ENCODE measurements around the gene TBC1D8B.
"Not testable (repeated sequence)": the region's sequence is repeated elsewhere in the genome, so short reads cannot be mapped to it uniquely, and the experiment has no call there.

TBC1D8B gene

DNA sequence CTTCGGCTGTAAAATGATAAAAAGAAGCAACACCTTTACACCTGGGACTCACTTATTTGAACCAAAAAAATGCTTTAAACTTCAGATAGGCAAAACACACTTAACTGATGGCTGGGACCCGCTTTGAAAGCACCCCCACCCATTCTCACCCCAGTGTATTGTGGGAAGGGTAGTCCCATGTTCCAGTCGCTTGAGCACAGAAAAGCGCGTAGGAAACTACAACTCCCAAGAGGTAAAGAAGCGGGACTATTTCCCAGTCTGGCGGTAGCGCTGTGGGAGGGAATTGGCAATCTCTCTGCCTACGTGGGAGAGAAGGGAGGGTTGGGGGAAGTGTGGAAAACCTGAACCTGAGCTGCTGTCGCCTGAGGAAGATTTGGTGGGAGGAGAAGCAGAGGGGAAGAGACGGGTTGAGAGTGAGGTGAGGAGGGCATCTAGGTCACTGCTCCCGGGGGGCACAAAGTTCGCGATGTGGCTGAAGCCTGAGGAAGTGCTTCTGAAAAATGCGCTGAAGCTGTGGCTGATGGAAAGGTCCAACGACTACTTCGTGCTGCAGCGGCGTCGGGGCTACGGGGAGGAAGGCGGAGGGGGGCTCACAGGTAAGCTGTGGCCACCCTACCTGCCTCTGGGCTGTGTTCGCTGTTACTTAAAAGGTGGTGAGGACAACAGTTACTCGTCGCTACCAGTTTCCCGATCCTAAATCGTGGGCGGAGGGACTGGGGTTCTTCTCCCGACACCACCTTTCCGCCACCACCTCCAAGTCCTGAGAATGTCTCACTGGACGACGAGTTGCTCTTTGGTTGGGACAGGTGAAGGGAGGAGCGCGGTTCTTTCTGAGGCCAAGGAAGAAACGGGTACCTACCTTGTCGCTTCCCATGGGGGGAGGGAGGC is at the start of gene TBC1D8B:
TSS of gene TBC1D8B (plus strand) at position 286 of the 888 bp plus-strand sequence. CDS start at position 467, 181 bp downstream.
- Histone ChIP-seq H3K9ac (ENCODE audit: low read length in 5 of 5) (peak within 1 kb of the TSS; percentile 38 to 59 (median 57)), H3K4me3 (ENCODE audit: low read depth in 1 of 5, low read length in 5 of 5) (peak within 1 kb of the TSS; percentile 74 to 92 (median 79)), H3K36me3 (ENCODE audit: control insufficient read depth in 5 of 5, insufficient read depth in 5 of 5, low read length in 5 of 5) (no peaks in the 10 kb centered on the region), H3K27me3 (ENCODE audit: control insufficient read depth in 5 of 5, insufficient read depth in 4 of 5, low read length in 5 of 5) (peaks cover 2 to 8% (median 6%) of the 10 kb centered on the region in 5 donors), H3K27ac (ENCODE audit: low read depth, low read length) (no peak within 1 kb of the TSS), H3K9me3 (ENCODE audit: control insufficient read depth in 5 of 5, low read length in 5 of 5) (peaks cover 0 to 3% (median 0%) of the 10 kb centered on the region in 5 donors), H3K4me1 (ENCODE audit: control insufficient read depth in 5 of 5, insufficient read depth in 5 of 5, low read length in 5 of 5) (peaks cover 2 to 15% (median 11%) of the 10 kb centered on the region in 5 donors)

DNA sequence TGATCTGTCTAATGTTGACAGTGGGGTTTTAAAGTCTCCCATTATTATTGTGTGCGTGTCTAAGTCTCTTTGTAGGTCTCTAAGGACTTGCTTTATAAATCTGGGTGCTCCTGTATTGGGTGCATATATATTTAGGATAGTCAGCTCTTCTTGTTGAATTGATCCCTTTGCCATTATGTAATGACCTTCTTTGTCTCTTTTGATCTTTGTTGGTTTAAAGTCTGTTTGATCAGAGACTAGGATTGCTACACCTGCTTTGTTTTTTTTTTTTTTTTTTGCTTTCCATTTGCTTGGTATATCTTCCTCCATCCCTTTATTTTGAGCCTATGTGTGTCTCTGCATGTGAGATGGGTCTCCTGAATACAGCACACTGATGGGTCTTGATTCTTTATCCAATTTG is 33.2 kb upstream of the TBC1D8B start:
- H3K27ac ChIP-seq (ENCODE audit: low read depth, low read length); H3K36me3 ChIP-seq (ENCODE audit: control insufficient read depth in 5 of 5, insufficient read depth in 5 of 5, low read length in 5 of 5); H3K9me3 ChIP-seq (ENCODE audit: control insufficient read depth in 5 of 5, low read length in 5 of 5); H3K27me3 ChIP-seq (ENCODE audit: control insufficient read depth in 5 of 5, insufficient read depth in 4 of 5, low read length in 5 of 5); H3K4me3 ChIP-seq (ENCODE audit: low read depth in 1 of 5, low read length in 5 of 5); H3K9ac ChIP-seq (ENCODE audit: low read length in 5 of 5); H3K4me1 ChIP-seq (ENCODE audit: control insufficient read depth in 5 of 5, insufficient read depth in 5 of 5, low read length in 5 of 5): not testable (repeated sequence)

DNA sequence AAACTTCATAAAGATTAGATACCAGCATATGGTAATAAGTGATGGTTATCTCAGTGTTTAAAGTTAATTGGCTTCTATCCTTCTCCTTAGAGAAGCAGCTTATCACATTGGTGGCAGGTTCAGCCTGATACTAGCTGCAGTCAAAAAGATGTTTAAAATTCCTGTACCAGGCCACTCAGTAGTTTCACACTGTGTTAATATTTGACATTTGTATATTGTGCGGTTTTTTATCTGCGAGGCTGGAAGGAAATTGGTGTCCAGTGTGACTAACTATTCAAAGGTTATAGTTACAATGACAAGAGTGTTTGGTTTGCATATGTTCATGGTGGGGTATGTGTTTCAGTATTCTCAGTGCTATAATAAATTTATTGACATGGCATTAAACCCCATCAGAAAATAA is 27.5 kb upstream of the TBC1D8B start:
- H3K27me3 ChIP-seq (ENCODE audit: control insufficient read depth in 5 of 5, insufficient read depth in 4 of 5, low read length in 5 of 5) = peaks cover 0 to 3% (median 0%) of the 10 kb centered on the region in 5 donors
- H3K4me3 ChIP-seq (ENCODE audit: low read depth in 1 of 5, low read length in 5 of 5) = no peak overlapping the region
- H3K4me1 ChIP-seq (ENCODE audit: control insufficient read depth in 5 of 5, insufficient read depth in 5 of 5, low read length in 5 of 5) = no peaks in the 10 kb centered on the region

DNA sequence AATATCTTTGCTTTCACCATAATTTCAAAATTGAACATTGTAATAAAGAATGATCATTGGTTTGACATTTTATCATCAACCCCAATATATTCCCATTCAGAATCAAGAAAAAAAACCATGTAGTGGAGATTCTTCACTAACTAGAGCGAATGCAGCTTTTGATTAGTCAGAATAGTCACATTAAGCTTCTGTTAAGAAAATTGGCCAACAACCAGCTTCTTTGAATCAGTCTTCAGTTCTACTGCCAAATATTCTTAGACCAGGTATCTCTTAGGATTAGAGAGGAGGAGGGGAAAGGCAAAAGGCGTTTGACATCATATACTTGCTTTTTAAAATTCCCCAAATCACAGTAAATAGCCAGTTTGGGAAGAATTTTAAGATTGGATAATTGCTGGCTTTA is 22.2 kb upstream of the TBC1D8B start:
- H3K9me3 ChIP-seq (ENCODE audit: control insufficient read depth in 5 of 5, low read length in 5 of 5) = no peaks in the 10 kb centered on the region
- H3K4me3 ChIP-seq (ENCODE audit: low read depth in 1 of 5, low read length in 5 of 5) = no peak overlapping the region
- no peak overlapping the region for H3K27ac ChIP-seq (ENCODE audit: low read depth, low read length)
- H3K36me3 ChIP-seq (ENCODE audit: control insufficient read depth in 5 of 5, insufficient read depth in 5 of 5, low read length in 5 of 5) = no peaks in the 10 kb centered on the region
- H3K9ac ChIP-seq (ENCODE audit: low read length in 5 of 5) = no peak overlapping the region
- peaks cover 0 to 16% (median 3%) of the 10 kb centered on the region in 5 donors for H3K27me3 ChIP-seq (ENCODE audit: control insufficient read depth in 5 of 5, insufficient read depth in 4 of 5, low read length in 5 of 5)
- no peaks in the 10 kb centered on the region for H3K4me1 ChIP-seq (ENCODE audit: control insufficient read depth in 5 of 5, insufficient read depth in 5 of 5, low read length in 5 of 5)

More for the DNA sequence above, 27.5 kb upstream of the TBC1D8B start:
- H3K9ac ChIP-seq (ENCODE audit: low read length in 5 of 5) = no peak overlapping the region
- no peak overlapping the region for H3K27ac ChIP-seq (ENCODE audit: low read depth, low read length)
- H3K9me3 ChIP-seq (ENCODE audit: control insufficient read depth in 5 of 5, low read length in 5 of 5) = no peaks in the 10 kb centered on the region
- H3K36me3 ChIP-seq (ENCODE audit: control insufficient read depth in 5 of 5, insufficient read depth in 5 of 5, low read length in 5 of 5) = no peaks in the 10 kb centered on the region

DNA sequence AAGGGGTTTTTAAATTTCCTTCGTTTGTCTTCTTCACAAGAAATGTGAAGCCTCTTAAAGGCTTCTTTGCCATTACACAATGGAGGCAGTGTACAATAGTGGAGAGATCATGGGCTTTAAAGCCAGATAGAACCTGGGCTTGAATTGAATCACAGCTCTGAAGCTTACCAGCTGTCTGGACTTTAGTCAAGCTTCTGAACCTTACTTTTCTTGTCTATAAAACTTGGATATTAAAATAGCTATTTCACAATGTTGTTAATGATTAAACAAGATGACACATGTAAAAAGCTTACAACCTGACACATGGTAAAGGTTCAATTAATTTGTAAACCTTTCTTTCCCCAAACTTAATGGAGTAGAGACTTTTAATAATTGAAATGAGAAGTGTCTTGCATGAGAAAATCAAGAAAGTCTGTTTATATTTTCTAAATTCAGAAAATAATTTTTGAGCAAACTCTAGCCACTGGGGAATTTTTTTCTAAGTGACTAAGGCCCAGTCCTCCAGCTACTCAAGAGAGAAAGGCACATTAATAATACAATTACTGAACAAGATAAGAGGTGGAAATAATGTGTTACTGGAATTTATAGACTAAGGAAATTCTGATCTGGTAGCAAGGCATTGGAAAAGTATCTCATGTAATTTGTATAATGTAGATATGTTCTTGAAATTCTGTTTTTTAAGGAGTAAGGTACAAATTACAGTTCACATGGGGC is 21.7 kb upstream of the TBC1D8B start:
- peaks cover 0 to 21% (median 4%) of the 10 kb centered on the region in 5 donors for H3K27me3 ChIP-seq (ENCODE audit: control insufficient read depth in 5 of 5, insufficient read depth in 4 of 5, low read length in 5 of 5)
- no peak overlapping the region for H3K27ac ChIP-seq (ENCODE audit: low read depth, low read length)

DNA sequence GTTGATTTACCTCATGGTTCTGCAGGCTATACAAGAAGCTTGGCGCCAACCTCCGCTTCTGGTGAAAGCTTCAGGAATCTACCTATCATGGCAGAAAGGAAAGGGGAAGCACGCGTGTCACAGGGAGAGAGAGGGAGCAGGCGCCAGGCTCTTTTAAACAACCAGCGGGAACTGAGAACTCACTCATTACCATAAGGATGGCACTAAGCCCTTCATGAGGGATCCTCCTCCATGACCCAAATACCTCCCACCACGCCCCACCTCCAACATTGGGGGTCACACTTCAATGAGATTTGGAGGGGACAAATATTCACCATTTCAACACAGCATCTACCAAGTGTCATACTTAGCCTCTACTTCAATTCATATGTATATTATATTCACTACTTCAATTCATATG is 18.8 kb upstream of the TBC1D8B start:
- no peaks in the 10 kb centered on the region for H3K36me3 ChIP-seq (ENCODE audit: control insufficient read depth in 5 of 5, insufficient read depth in 5 of 5, low read length in 5 of 5)
- no peak overlapping the region for H3K9ac ChIP-seq (ENCODE audit: low read length in 5 of 5)
- peaks cover 0 to 23% (median 4%) of the 10 kb centered on the region in 5 donors for H3K27me3 ChIP-seq (ENCODE audit: control insufficient read depth in 5 of 5, insufficient read depth in 4 of 5, low read length in 5 of 5)
- no peak overlapping the region for H3K4me3 ChIP-seq (ENCODE audit: low read depth in 1 of 5, low read length in 5 of 5)
- no peaks in the 10 kb centered on the region for H3K4me1 ChIP-seq (ENCODE audit: control insufficient read depth in 5 of 5, insufficient read depth in 5 of 5, low read length in 5 of 5)
- H3K9me3 ChIP-seq (ENCODE audit: control insufficient read depth in 5 of 5, low read length in 5 of 5) = no peaks in the 10 kb centered on the region
- no peak overlapping the region for H3K27ac ChIP-seq (ENCODE audit: low read depth, low read length)

More for the DNA sequence above, 21.7 kb upstream of the TBC1D8B start:
- Histone ChIP-seq H3K36me3 (ENCODE audit: control insufficient read depth in 5 of 5, insufficient read depth in 5 of 5, low read length in 5 of 5) (no peaks in the 10 kb centered on the region), H3K9ac (ENCODE audit: low read length in 5 of 5) (no peak overlapping the region), H3K9me3 (ENCODE audit: control insufficient read depth in 5 of 5, low read length in 5 of 5) (no peaks in the 10 kb centered on the region), H3K4me1 (ENCODE audit: control insufficient read depth in 5 of 5, insufficient read depth in 5 of 5, low read length in 5 of 5) (no peaks in the 10 kb centered on the region), H3K4me3 (ENCODE audit: low read depth in 1 of 5, low read length in 5 of 5) (no peak overlapping the region)

DNA sequence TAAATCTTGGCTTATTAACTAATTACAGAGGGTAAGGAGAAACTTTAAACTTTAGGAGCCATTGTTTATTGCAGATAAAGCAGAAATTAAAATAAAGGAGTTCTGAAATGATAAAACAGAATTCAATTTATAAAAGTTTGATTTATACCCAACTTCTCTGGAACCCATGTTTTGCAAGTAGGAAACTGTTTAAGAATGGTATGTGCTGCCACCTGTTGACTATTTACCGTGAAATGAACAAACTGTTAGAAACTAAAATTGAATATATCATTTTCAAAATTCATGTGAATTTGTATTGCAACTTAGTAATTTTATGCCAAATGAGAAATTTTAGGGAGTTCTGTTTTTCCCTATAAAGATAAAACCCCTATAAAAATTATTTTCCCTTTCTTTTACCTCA is 11.0 kb upstream of the TBC1D8B start:
- H3K9ac ChIP-seq (ENCODE audit: low read length in 5 of 5) = no peak overlapping the region
- no peaks in the 10 kb centered on the region for H3K4me1 ChIP-seq (ENCODE audit: control insufficient read depth in 5 of 5, insufficient read depth in 5 of 5, low read length in 5 of 5)
- H3K4me3 ChIP-seq (ENCODE audit: low read depth in 1 of 5, low read length in 5 of 5) = no peak overlapping the region
- H3K9me3 ChIP-seq (ENCODE audit: control insufficient read depth in 5 of 5, low read length in 5 of 5) = no peaks in the 10 kb centered on the region
- H3K27me3 ChIP-seq (ENCODE audit: control insufficient read depth in 5 of 5, insufficient read depth in 4 of 5, low read length in 5 of 5) = peaks cover 0 to 2% (median 0%) of the 10 kb centered on the region in 5 donors
- no peaks in the 10 kb centered on the region for H3K36me3 ChIP-seq (ENCODE audit: control insufficient read depth in 5 of 5, insufficient read depth in 5 of 5, low read length in 5 of 5)
- no peak overlapping the region for H3K27ac ChIP-seq (ENCODE audit: low read depth, low read length)

DNA sequence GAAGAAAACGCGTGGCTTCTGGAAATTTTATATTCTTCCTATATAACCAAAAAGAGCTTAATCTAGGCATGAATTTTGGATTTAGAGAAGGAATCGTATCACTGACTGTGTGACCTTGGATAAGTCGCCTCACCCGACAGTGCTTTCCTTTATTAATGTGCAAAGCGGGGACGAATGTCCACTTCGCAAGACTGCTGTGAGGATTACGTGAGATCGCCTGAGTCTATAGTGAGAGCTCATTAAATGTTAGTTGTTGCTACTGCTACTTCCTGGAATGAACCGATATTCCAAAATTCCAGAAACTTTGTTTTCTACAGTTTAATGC is 448 bp upstream of the TBC1D8B start:
- no peak overlapping the region for H3K27ac ChIP-seq (ENCODE audit: low read depth, low read length)
- H3K4me1 ChIP-seq (ENCODE audit: control insufficient read depth in 5 of 5, insufficient read depth in 5 of 5, low read length in 5 of 5) = peaks cover 2 to 15% (median 11%) of the 10 kb centered on the region in 5 donors

DNA sequence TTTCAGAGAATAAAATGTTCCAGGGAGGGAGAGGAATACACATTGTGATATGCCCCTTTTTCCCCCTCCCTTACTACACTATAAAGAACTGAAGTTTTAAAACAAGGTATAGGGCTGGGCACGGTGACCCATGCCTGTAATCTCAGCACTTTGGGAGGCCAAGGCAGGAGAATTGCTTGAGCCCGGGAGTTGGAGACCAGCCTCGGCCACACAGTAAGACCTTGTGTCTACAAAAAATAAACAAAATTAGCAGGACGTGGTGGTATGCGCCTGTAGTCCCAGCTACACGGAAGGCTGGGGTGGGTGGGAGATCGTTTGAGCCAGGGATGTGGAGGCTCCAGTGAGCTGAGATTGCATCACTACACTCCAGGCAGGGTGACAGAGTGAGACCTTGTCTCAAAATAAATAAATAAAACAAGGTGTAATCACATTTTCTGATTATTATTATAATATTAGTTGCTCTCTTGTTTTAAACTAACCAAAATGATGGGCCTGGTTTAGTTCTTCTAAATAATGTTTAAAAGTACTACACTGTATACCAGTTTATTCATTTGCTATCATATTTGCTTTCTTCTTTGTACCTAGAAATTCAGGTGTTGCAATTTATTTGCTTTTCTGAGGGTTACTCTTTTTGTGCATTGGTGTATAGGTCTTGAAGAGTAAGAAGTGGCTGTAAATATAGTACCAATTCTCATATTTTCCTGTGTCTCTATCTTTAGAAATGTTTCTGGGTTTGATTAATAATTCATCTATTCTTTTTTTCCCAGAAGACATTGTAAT is 8.8 kb downstream of the TBC1D8B start:
- Histone ChIP-seq H3K4me3 (ENCODE audit: low read depth in 1 of 5, low read length in 5 of 5) (no peak overlapping the region), H3K9me3 (ENCODE audit: control insufficient read depth in 5 of 5, low read length in 5 of 5) (no peaks in the 10 kb centered on the region), H3K4me1 (ENCODE audit: control insufficient read depth in 5 of 5, insufficient read depth in 5 of 5, low read length in 5 of 5) (no peaks in the 10 kb centered on the region)

More for the DNA sequence above, 448 bp upstream of the TBC1D8B start:
- Histone ChIP-seq H3K9me3 (ENCODE audit: control insufficient read depth in 5 of 5, low read length in 5 of 5) (peaks cover 0 to 3% (median 0%) of the 10 kb centered on the region in 5 donors), H3K36me3 (ENCODE audit: control insufficient read depth in 5 of 5, insufficient read depth in 5 of 5, low read length in 5 of 5) (no peaks in the 10 kb centered on the region), H3K27me3 (ENCODE audit: control insufficient read depth in 5 of 5, insufficient read depth in 4 of 5, low read length in 5 of 5) (peaks cover 2 to 8% (median 6%) of the 10 kb centered on the region in 5 donors), H3K4me3 (ENCODE audit: low read depth in 1 of 5, low read length in 5 of 5) (peak overlapping the region; percentile 74 to 92 (median 79)), H3K9ac (ENCODE audit: low read length in 5 of 5) (peak overlapping the region in 2 of 5 donors; percentile 57 to 58)

More for the DNA sequence above, 8.8 kb downstream of the TBC1D8B start:
- Histone ChIP-seq H3K27me3 (ENCODE audit: control insufficient read depth in 5 of 5, insufficient read depth in 4 of 5, low read length in 5 of 5) (peaks cover 0 to 2% (median 0%) of the 10 kb centered on the region in 5 donors), H3K27ac (ENCODE audit: low read depth, low read length) (no peak overlapping the region), H3K36me3 (ENCODE audit: control insufficient read depth in 5 of 5, insufficient read depth in 5 of 5, low read length in 5 of 5) (no peaks in the 10 kb centered on the region), H3K9ac (ENCODE audit: low read length in 5 of 5) (no peak overlapping the region)
